ENCODE results near the gene SH3BGRL3. TPM values are rescaled to one million over a fixed set of nuclear protein-coding genes. Genes with fewer than 3 reads are reported as not detected.

Gene SH3BGRL3
- total and polyA plus RNA-seq, 4 donors, result 17.2 to 437 (median 333) TPM

- no peaks in the 10 kb centered on the region for H3K27me3 ChIP-seq (ENCODE audit: control insufficient read depth in 3 of 3, insufficient read depth in 3 of 3, low read length in 2 of 3)
- H3K4me3 ChIP-seq, result peak overlapping the region; percentile 87
- ATAC-seq (ENCODE audit: insufficient read depth, low FRiP score) (no peak), DNase-seq (no peak)
- H3K9ac ChIP-seq (ENCODE audit: insufficient read depth in 1 of 2, low read length in 2 of 2), result peak overlapping the region in 1 of 2 donors; percentile 19
- TF ChIP-seq CTCF (IDR thresholded peaks at IDR 0.05; ENCODE audit: control extremely low read depth, extremely low read depth), result no peak
- peaks cover 9 to 51% (median 31%) of the 10 kb centered on the region in 5 donors for H3K4me1 ChIP-seq (ENCODE audit: control insufficient read depth in 5 of 5, insufficient read depth in 5 of 5, low read length in 5 of 5)
- no peaks in the 10 kb centered on the region for H3K9me3 ChIP-seq (ENCODE audit: control insufficient read depth in 4 of 4, insufficient read depth in 3 of 4, low read length in 3 of 4)
- WGBS, 2 donors, result 33 to 44% methylated on average over 16 to 20 of the region's 20 CpGs
- H3K36me3 ChIP-seq (ENCODE audit: control insufficient read depth in 4 of 4, insufficient read depth in 4 of 4, low read length in 4 of 4), result peaks cover 0 to 20% (median 10%) of the 10 kb centered on the region in 4 donors
- peak overlapping the region; percentile 96 to 97 for H3K27ac ChIP-seq (ENCODE audit: low read depth in 1 of 2, low read length in 1 of 2)
Observed at GRCh38 chr1:26280333-26281042, 602 bp downstream of the SH3BGRL3 start.

GRCh38 chr1:26281091-26281958 is 1.4 kb downstream of the SH3BGRL3 start:
- H3K27me3 ChIP-seq (ENCODE audit: control insufficient read depth in 3 of 3, insufficient read depth in 3 of 3, low read length in 2 of 3), result no peaks in the 10 kb centered on the region
- no peak overlapping the region for H3K9ac ChIP-seq (ENCODE audit: insufficient read depth in 1 of 2, low read length in 2 of 2)
- H3K36me3 ChIP-seq (ENCODE audit: control insufficient read depth in 4 of 4, insufficient read depth in 4 of 4, low read length in 4 of 4), result peaks cover 0 to 20% (median 10%) of the 10 kb centered on the region in 4 donors
- 91 to 94% methylated on average over 5 of the region's 5 CpGs for WGBS, 2 donors
- no peaks in the 10 kb centered on the region for H3K9me3 ChIP-seq (ENCODE audit: control insufficient read depth in 4 of 4, insufficient read depth in 3 of 4, low read length in 3 of 4)
- TF ChIP-seq CTCF (IDR thresholded peaks at IDR 0.05; ENCODE audit: control extremely low read depth, extremely low read depth), result no peak
- H3K4me1 ChIP-seq (ENCODE audit: control insufficient read depth in 5 of 5, insufficient read depth in 5 of 5, low read length in 5 of 5), result peaks cover 9 to 49% (median 26%) of the 10 kb centered on the region in 5 donors
- DNase-seq (no peak), ATAC-seq (ENCODE audit: insufficient read depth, low FRiP score) (no peak)
- H3K27ac ChIP-seq (ENCODE audit: low read depth in 1 of 2, low read length in 1 of 2), result peak overlapping the region; percentile 62 to 96
- no peak overlapping the region for H3K4me3 ChIP-seq

- no peak for ATAC-seq (ENCODE audit: insufficient read depth, low FRiP score)
- no peak overlapping the region for H3K9ac ChIP-seq (ENCODE audit: insufficient read depth in 1 of 2, low read length in 2 of 2)
- H3K9me3 ChIP-seq (ENCODE audit: control insufficient read depth in 4 of 4, insufficient read depth in 3 of 4, low read length in 3 of 4), result no peaks in the 10 kb centered on the region
- H3K4me3 ChIP-seq, result no peak overlapping the region
- 46 to 55% methylated on average over 15 of the region's 15 CpGs for WGBS, 2 donors
- peak; percentile 87 to 96 (median 93) for DNase-seq
- no peaks in the 10 kb centered on the region for H3K27me3 ChIP-seq (ENCODE audit: control insufficient read depth in 3 of 3, insufficient read depth in 3 of 3, low read length in 2 of 3)
- no peak for TF ChIP-seq CTCF (IDR thresholded peaks at IDR 0.05; ENCODE audit: control extremely low read depth, extremely low read depth)
- peaks cover 9 to 46% (median 20%) of the 10 kb centered on the region in 5 donors for H3K4me1 ChIP-seq (ENCODE audit: control insufficient read depth in 5 of 5, insufficient read depth in 5 of 5, low read length in 5 of 5)
- H3K36me3 ChIP-seq (ENCODE audit: control insufficient read depth in 4 of 4, insufficient read depth in 4 of 4, low read length in 4 of 4), result peaks cover 0 to 20% (median 8%) of the 10 kb centered on the region in 4 donors
- H3K27ac ChIP-seq (ENCODE audit: low read depth in 1 of 2, low read length in 1 of 2), result no peak overlapping the region
Observed at GRCh38 chr1:26281971-26282370, 2.1 kb downstream of the SH3BGRL3 start.

Measured in lung (tissue), 12 donors.